VCaP (cell line): ENCODE results near the gene SMG9.
A peak's percentile ranks its signal among the peaks of the same experiment; 100 is the strongest.
"Not testable (repeated sequence)": the region's sequence is repeated elsewhere in the genome, so short reads cannot be mapped to it uniquely, and the experiment has no call there.

ENCODE experiments used
- H3K27ac ChIP-seq: fragments of 450-650 bp; 2 replicates; pipeline ENCODE4 v1.5.1; 2017
- TF ChIP-seq, protein P1 (sequence below): fragments of 450-650 bp; conservative IDR thresholded peaks from 2 replicates; pipeline ENCODE4 v1.5.1; 2017; ENCODE audit warnings: mild to moderate bottlenecking, moderate library complexity

SMG9 gene

DNA sequence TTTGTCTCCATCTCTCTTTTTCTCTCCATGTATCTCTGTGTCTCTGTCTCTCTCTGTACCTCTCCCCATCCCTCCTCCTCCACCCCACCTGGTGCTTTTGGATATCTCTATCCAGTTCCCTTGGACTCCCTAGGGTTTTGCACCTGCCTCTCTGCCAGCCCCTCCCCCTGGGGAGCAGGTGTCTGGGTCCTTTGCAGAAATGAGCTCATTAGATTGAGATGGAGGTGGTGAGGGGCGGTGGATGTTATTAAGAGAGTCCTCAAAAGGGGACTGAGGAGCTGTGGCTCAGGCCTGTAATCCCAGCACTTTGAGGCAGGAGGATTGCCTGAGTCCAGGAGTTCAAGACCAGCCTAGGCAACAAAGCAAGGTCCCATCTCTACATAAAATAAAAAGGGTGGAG is 23.9 kb upstream of the SMG9 start:
- H3K27ac ChIP-seq = no peak overlapping the region
- TF ChIP-seq, protein P1, sequence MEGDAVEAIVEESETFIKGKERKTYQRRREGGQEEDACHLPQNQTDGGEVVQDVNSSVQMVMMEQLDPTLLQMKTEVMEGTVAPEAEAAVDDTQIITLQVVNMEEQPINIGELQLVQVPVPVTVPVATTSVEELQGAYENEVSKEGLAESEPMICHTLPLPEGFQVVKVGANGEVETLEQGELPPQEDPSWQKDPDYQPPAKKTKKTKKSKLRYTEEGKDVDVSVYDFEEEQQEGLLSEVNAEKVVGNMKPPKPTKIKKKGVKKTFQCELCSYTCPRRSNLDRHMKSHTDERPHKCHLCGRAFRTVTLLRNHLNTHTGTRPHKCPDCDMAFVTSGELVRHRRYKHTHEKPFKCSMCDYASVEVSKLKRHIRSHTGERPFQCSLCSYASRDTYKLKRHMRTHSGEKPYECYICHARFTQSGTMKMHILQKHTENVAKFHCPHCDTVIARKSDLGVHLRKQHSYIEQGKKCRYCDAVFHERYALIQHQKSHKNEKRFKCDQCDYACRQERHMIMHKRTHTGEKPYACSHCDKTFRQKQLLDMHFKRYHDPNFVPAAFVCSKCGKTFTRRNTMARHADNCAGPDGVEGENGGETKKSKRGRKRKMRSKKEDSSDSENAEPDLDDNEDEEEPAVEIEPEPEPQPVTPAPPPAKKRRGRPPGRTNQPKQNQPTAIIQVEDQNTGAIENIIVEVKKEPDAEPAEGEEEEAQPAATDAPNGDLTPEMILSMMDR = no peak

DNA sequence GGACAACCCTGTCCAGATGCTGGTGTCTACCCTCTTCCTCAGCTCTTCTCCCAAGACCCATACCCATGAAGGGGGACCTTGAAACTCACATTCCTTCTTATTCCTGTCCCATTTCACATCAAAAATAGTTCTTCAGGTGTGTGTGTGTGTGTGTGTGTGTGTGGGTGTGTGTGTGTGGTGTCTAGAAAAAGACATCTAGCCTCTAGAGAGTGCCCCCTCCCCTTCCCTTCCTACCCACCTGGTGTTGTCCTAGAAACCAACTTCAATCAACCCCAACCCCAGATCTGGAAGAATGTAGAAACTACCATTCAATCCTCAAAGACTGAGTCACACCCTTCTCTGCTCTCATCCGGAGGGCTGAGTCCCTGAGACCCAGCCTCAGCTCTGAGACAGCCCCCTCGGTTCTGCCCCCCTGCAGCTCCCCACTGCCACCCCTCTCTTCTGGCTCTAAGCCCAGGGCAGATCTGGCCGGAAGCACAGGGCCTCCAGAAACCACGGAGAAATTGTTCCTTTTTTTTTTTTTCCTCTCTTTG is 22.5 kb upstream of the SMG9 start:
- no peak overlapping the region for H3K27ac ChIP-seq
- TF ChIP-seq, protein P1 = no peak

- TF ChIP-seq, protein P1 = no peak
- no peak overlapping the region for H3K27ac ChIP-seq
These were observed 21.5 kb upstream of the SMG9 start for GRCh38 chr19:43776286-43776685.

- no peak overlapping the region for H3K27ac ChIP-seq
These were observed 20.6 kb upstream of the SMG9 start for GRCh38 chr19:43775299-43775890.

GRCh38 chr19:43774940-43775258 is 20.1 kb upstream of the SMG9 start:
- not testable (repeated sequence) for H3K27ac ChIP-seq

More at GRCh38 chr19:43775299-43775890, 20.6 kb upstream of the SMG9 start:
- TF ChIP-seq, protein P1 = no peak

DNA sequence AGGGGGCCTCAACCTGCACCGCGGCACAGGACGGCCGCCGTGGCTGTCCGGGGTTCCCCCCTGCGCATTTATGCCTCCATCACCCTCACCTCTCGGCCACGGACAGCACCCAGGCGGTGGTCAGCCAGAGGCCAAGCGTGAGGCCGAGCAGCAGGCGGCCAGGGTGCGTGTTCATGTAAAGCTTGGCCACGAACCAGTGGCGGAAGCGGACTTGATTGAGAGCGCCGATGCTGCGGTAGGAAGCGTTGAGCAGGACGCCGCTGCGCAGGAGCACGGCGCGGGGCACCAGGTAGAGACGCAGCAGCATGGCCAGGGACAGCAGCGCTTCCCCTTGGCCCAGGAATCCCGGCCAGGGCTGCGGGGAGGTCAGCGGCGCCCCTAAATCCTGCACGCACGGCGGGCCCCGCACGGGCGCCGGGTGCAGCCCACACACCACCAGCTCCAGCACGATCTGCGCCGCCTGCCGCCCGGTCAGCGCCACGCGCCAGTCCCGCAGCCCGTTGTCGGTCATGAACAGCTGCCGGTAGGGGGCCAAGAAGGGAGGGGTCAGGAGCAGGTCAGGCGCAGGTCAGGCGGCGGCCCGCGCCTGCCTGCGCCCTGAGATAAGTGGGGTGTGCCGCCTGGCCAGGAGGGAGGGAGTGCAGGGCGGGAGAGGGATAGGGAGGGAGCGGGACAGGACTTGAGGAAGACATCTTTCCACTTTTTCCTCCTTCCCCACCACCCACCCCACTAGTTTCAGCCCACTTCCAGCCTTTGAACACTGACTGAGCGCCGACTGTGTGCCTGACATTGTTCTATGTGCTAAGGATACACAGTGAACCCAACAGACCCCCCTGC is 19.6 kb upstream of the SMG9 start:
- no peak overlapping the region for H3K27ac ChIP-seq
- TF ChIP-seq, protein P1 = no peak

GRCh38 chr19:43773725-43774102 is 19.0 kb upstream of the SMG9 start:
- no peak overlapping the region for H3K27ac ChIP-seq
- TF ChIP-seq, protein P1 = no peak

GRCh38 chr19:43769256-43769655 is 14.5 kb upstream of the SMG9 start:
- TF ChIP-seq, protein P1 = no peak
- peak overlapping the region; percentile 90 for H3K27ac ChIP-seq
